KOPT-K1 (cell line): ENCODE data around the gene ARSB.

Source experiments
- H3K27ac ChIP-seq: fragments of 200-600 bp; sonication (generic); 2 replicates; pipeline ENCODE4 v1.5.1; 2016; ENCODE audit warnings: antibody characterized with exemption, mild to moderate bottlenecking, low read depth, low read length; ENCODE audit not compliant: poor library complexity, severe bottlenecking
- H3K36me3 ChIP-seq: fragments of 200-600 bp; sonication (generic); 2 replicates; pipeline ENCODE4 v1.5.1; 2017; ENCODE audit warnings: antibody characterized with exemption, mild to moderate bottlenecking, low read length, moderate library complexity; ENCODE audit not compliant: insufficient read depth
- H3K9me3 ChIP-seq: fragments of 200-600 bp; sonication (generic); 2 replicates; pipeline ENCODE4 v1.5.1; 2017; ENCODE audit warnings: antibody characterized with exemption, low read length, mild to moderate bottlenecking; ENCODE audit not compliant: insufficient read depth, poor library complexity, severe bottlenecking

The ARSB gene

DNA sequence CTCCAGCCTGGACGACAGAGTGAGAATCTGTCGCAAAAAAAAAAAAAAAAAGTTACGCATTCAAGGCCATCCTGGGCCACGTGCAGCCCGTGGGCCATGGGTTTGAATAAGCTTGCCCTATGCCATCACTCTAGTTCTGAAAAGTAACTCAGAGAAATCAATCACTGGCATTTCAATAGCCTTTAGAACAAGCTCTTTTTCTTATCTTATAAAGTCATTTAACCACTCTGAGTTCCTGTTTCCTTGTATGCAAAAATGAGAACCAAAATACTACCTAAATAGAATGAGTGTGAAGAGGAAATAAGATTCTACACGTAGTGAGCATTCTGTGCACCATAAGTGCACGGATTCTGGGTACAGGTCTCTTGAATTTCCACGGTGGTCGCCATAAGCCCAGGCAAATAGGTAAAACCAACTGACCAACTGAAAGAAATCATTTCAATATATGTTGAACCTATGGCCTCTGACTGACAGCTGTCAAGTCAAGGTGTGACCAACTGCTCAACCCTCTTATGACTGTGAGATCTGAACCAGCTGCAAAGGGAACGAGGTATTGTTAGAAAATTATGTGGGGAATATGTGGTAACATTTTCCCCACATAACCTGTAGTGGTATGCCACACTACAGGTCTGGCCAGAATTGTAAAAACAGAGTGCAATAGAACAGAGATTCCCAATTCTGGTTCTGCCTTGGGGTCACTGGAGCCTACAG is 192.6 kb downstream of the ARSB start:
- H3K9me3 ChIP-seq: no peaks in the 10 kb centered on the region
- no peak overlapping the region for H3K27ac ChIP-seq
- no peaks in the 10 kb centered on the region for H3K36me3 ChIP-seq

DNA sequence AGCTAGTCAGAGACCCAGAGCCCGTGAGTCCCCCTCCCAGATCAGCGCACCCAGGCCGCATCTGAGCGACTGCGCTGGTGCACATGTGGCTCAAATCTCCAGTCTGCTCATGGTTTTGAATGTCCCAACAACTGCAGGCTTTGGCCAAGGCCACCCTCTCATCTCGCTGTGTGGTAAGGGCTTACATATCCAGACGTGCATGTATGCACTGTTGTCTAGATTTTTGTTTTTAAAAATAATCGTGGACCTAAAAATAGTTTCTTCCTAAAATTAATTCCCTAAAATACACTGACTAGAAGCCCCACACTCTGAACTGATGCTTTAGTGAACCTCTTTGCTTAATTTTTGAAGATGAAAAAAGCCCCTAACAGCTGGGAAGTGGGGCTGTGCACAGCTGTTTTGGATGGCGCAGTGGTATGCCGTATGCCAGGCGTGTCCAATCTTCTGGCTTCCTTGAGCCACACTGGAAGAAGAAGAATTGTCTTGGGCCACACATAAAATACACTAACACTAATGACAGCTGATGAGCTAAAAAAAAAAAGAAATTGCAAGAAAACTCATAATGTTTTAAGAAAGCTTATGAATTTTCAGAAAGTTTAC is 193.5 kb downstream of the ARSB start:
- Histone ChIP-seq H3K27ac (no peak overlapping the region), H3K9me3 (no peaks in the 10 kb centered on the region), H3K36me3 (no peaks in the 10 kb centered on the region)

DNA sequence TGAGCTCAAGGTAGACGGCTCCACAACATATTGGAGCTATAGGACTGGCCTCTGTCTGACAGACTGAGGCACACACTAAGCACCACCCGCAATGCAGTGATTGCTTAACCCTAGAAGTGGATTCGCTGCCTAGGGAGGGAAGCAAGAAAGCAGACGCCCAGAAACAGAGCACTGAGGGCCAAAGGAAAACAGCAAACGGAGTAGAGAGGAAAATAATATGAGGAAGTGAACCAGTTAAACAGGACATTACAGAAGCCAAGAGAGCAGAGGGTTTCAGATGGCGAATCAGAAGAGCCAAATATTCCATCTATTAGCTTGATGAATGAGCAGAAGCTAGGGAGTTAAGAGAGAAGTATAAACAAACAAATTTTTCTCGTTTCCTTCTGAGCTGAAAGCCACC is 197.3 kb downstream of the ARSB start:
- no peaks in the 10 kb centered on the region for H3K9me3 ChIP-seq

DNA sequence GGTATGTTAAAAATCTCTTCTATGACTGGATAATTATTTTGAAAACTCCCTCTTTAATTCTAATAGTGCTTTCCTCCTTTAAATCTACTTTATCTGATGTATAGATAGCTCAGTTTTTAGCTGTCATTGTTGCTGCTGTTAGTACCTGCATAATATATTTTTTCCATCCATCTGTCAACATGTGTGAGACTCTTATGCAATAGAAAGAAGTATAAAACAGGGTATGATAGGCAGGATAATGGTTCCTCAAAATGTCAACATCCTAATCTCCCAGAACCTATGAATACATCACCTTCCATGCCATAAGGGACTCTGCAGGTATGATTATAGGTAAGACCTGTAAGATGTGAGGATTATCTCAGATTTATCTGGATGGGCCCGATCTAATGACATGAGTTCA is 199.7 kb downstream of the ARSB start:
- no peak overlapping the region for H3K27ac ChIP-seq

More for the DNA sequence above, 197.3 kb downstream of the ARSB start:
- Histone ChIP-seq H3K36me3 (no peaks in the 10 kb centered on the region), H3K27ac (no peak overlapping the region)

DNA sequence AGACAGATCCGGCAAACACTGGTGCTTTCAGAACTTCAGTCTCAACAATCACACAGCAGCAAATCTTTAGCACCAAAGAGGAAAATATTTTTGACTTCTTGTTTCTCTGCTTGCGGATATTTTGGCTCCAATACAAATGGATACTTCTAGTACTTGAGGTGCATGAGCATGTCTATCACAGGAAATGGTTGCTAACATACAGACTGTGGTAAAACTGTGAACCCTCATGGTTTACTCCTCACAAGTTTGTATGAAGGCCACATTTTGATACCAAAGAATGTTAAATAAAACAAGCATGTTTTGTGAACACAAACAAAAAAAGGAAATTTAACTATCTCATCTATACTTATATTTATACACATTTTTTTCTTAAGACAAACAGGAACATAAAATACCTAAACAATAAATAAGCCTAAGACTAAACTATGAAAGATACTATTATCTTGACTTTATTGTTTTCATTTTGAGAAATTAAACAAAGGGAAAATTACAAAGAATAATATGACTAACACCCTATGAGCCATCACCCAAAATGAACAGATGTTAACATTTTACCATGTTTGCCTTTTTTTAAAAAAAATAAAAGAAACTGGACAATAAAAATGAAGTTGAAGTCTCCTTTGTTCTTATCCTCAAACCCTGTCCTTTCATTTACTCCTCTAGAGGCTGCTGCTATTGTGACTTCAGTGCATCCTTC is 201.5 kb downstream of the ARSB start:
- Histone ChIP-seq H3K27ac (no peak overlapping the region), H3K9me3 (no peaks in the 10 kb centered on the region), H3K36me3 (peaks cover 10% of the 10 kb centered on the region; the same call in 1 of the 2 replicates)

More for the DNA sequence above, 199.7 kb downstream of the ARSB start:
- Histone ChIP-seq H3K36me3 (peaks cover 6% of the 10 kb centered on the region; the same call in 1 of the 2 replicates), H3K9me3 (no peaks in the 10 kb centered on the region)

DNA sequence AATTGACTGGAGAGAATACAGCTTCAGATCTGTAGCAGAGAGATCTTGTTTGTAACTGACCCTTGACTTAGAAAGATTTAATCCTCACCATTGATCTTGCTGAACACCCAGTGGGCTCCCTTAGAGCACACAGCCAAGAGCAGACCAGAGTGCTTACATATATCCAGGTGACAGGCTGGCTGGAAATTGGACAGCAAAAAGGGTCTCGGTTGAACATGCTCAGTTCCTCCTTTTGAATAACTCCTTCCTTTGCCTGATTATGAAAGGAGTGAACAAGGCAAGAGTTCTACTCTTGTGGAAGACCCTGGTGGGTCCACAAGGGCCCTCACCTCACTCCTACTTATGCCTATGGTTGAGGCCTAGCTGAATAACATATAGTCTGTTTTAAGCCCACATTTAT is 202.4 kb downstream of the ARSB start:
- no peak overlapping the region for H3K27ac ChIP-seq
- H3K36me3 ChIP-seq: peaks cover 10% of the 10 kb centered on the region; the same call in 1 of the 2 replicates
- no peaks in the 10 kb centered on the region for H3K9me3 ChIP-seq

DNA sequence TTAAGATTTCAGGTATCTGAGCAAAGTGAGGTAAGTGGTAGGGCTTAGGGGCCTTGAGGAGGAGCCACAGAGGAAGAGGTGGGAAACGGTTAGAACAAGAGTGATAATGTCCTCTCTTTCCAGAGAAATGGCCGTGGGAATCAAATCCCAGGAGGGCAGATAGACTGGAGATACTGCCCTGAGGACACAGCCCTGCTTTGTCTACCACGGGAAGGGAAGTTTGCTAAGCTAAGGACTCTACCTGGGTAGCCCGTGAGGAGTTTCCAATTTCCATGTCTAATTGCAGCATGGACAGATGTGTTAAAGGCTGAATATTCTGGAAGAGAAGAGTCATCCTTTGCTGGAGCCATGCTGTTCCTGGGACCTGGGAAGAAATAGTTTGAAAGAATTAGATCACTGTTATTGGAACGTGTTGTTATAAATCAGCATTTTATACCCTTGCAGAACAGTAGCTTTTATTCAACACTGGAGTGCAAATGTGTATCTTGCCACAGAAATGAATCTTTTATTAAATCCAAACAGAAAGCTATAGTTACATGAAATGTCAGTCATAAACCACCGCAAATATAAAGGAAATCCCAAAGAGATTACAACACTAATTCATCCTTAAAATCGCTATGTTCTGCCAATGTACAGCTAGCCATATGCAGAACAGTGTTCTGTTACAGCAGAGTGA is 203.4 kb downstream of the ARSB start:
- peaks cover 10% of the 10 kb centered on the region; the same call in 1 of the 2 replicates for H3K36me3 ChIP-seq
- no peaks in the 10 kb centered on the region for H3K9me3 ChIP-seq
- no peak overlapping the region for H3K27ac ChIP-seq

DNA sequence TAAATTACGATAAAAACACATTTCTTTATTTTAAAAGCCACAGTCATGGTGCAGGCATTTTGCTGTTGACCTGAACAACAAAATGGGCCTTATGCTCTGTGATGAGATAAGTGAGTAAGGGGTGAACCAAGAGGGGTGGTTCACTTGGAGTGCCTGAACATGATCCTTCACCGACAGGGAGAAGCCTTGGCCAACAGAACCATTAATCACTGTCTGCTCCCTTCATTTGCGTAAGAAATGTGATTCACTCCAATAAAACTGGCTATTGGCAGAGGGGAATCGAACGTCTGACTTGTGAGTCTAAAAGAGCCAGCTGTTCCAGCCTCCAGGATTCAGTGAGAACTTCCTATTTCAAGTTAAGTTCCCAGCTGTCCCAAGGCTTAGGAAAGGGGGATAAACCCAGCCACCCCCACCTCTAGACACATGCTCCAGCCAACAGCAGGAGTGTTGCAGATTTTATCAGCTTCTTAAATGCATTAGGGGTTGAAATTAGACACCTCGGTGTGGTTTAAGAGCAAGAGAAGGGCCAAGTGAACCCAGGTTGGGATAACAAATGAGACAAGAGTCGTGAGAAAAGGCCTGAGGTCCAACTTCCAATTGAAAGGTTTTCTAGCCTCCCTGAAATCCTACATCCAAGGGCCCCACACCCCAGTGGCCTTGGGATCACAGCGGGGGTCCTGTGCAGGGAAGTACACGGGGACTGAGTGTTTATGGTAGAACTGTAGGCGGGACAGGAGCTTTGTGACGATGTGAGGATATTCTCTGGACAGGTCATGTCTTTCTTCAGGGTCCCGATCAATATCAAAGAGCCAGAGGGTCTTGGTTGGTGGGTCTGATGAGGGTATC is 205.1 kb downstream of the ARSB start:
- Histone ChIP-seq H3K27ac (no peak overlapping the region), H3K36me3 (peaks cover 10% of the 10 kb centered on the region; the same call in 1 of the 2 replicates), H3K9me3 (no peaks in the 10 kb centered on the region)

DNA sequence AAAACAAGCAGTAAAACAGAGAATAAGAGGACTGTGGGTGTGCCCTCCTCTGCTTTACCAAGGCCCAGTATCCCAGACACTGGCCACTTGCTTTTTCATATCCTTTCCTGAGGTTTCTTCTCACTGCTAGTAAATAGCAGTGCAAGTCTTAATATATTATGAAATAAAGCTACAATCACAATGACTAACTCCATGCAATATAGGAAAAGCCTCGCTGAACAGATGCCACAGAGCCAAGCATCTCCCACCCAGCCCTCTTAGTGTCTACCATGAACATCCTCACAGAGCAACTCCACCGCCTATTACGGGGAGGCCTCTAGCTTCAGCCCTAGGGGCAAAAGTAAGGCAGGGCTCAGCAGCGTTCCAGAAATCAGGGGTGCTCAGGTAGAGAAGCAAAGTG is 205.8 kb downstream of the ARSB start:
- no peaks in the 10 kb centered on the region for H3K9me3 ChIP-seq
- no peak overlapping the region for H3K27ac ChIP-seq
- H3K36me3 ChIP-seq: peaks cover 10% of the 10 kb centered on the region; the same call in 1 of the 2 replicates

DNA sequence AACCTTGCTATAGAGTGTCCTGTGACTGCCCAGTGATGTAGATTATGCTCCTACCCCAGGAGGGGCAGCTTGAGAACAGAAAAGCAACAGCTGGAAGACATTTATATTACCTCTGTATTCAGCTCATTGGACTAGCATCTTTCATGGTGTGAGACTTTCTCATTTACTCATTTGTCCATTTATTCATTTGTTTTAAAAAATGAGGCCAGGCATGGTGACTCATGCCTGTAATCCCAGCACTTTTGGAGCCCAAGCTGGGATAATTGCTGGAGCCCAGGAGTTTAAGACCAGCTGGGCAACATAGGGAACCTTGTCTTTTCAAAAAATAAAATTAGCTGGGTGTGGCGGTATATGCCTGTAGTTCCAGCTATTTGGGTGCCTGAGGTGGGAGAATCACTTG is 206.6 kb downstream of the ARSB start:
- Histone ChIP-seq H3K9me3 (no peaks in the 10 kb centered on the region), H3K27ac (no peak overlapping the region), H3K36me3 (peaks cover 10% of the 10 kb centered on the region; the same call in 1 of the 2 replicates)

DNA sequence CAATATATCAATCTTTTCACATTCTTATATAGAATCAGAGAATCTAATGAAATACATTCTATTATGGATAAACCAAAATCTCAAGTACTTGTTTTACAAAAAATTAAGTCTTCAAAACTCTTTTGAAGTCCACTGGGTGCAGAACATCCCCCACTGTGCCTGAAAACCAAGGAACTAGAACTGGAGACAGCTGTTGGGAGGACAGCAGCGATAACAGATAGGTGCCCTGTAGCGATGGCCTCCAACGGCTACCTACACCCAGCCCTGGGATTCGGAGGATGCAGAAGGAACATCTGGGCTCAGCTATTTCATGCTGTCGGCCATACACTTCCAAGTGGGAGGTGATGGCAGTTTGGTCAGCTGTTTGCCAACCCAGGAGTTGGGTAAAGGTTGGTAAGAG is 207.2 kb downstream of the ARSB start:
- Histone ChIP-seq H3K27ac (no peak overlapping the region), H3K36me3 (peaks cover 10% of the 10 kb centered on the region; the same call in 1 of the 2 replicates), H3K9me3 (no peaks in the 10 kb centered on the region)

DNA sequence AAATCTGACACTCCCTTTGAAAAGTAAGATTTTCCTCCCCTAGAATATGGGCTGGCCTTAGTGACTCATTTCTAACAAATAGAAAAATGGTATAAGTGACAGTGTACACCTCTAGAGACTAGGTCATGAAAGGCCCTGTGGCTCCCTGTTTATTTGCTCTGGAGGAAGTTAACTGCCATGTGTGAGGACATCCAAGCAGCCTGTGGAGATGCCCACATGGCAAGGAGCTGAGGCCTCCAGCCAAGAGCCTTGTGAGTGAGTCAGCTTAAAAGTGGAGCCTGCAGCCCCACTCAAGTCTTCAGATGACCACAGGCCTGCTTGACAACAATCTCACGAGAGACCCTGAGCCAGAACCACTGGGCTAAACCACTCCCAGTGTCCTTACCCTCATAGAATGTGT is 208.5 kb downstream of the ARSB start:
- Histone ChIP-seq H3K27ac (no peak overlapping the region), H3K9me3 (no peaks in the 10 kb centered on the region), H3K36me3 (peaks cover 10% of the 10 kb centered on the region; the same call in 1 of the 2 replicates)

DNA sequence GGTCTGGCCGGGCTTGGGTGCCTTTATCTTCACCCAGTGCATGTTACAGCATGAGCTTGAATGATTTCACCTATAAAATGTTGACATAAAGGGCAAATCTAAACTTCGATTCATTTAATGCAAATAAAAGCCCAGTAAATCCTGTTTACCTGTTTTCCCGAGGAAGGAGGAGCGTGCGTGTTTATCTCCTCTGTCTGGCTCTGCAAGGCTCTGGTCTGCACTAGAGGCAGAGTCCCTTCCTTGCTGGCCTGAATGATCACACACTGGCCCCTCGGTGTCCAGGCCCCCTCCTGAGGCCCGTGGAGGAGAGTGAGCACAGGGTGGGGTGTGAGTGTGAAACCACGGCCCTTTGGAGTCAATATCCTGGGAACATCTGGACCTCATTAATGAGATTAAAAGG is 211.5 kb downstream of the ARSB start:
- Histone ChIP-seq H3K9me3 (no peaks in the 10 kb centered on the region), H3K27ac (no peak overlapping the region), H3K36me3 (no peaks in the 10 kb centered on the region)
